Measurements from ENCODE around the gene XIAP. TPM values are rescaled to one million over a fixed set of nuclear protein-coding genes. Genes with fewer than 3 reads are reported as not detected.
A peak's percentile ranks its signal among the peaks of the same experiment; 100 is the strongest.
"Not testable (repeated sequence)": the region's sequence is repeated elsewhere in the genome, so short reads cannot be mapped to it uniquely, and the experiment has no call there.

The XIAP gene
- total and polyA plus RNA-seq, 2 experiments from 2014 or later, result 4.9 to 39.0 TPM

DNA sequence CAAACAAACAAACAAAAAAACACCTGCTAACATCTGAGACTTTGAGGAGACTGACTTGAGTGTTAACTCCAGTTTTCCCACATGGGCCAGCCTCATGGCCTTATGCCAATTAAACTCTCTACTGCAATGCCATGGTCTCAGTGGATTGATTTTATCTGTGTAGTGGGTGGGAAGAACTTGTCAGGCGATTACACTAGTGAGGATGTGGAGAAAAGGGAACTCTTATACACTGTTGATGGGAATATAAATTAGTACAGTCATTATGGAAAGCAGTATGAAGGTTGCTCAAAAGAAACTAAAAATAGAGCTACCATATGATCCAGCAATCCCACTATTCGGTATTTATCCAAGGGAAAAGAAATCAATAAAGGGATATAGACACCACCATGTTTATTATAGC is 12.8 kb upstream of the XIAP start:
- Histone ChIP-seq H3K9me3 (ENCODE audit: low read depth) (no peaks in the 10 kb centered on the region), H3K27me3 (no peaks in the 10 kb centered on the region), H3K4me3 (no peak overlapping the region), H3K36me3 (no peaks in the 10 kb centered on the region), H3K4me1 (ENCODE audit: low read depth) (no peaks in the 10 kb centered on the region), H3K27ac (no peak overlapping the region)
- TF ChIP-seq, protein P1, sequence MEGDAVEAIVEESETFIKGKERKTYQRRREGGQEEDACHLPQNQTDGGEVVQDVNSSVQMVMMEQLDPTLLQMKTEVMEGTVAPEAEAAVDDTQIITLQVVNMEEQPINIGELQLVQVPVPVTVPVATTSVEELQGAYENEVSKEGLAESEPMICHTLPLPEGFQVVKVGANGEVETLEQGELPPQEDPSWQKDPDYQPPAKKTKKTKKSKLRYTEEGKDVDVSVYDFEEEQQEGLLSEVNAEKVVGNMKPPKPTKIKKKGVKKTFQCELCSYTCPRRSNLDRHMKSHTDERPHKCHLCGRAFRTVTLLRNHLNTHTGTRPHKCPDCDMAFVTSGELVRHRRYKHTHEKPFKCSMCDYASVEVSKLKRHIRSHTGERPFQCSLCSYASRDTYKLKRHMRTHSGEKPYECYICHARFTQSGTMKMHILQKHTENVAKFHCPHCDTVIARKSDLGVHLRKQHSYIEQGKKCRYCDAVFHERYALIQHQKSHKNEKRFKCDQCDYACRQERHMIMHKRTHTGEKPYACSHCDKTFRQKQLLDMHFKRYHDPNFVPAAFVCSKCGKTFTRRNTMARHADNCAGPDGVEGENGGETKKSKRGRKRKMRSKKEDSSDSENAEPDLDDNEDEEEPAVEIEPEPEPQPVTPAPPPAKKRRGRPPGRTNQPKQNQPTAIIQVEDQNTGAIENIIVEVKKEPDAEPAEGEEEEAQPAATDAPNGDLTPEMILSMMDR (IDR thresholded peaks at IDR 0.05; ENCODE audit: low read depth, low read length), result no peak
- DNase-seq (ENCODE audit: low read depth in 1 of 2, low spot score in 1 of 2), result no peak

GRCh38 chrX:123849096-123849495 is 10.8 kb upstream of the XIAP start:
- no peaks in the 10 kb centered on the region for H3K4me1 ChIP-seq (ENCODE audit: low read depth)
- H3K27ac ChIP-seq, result no peak overlapping the region
- H3K36me3 ChIP-seq, result no peaks in the 10 kb centered on the region
- DNase-seq (ENCODE audit: low read depth in 1 of 2, low spot score in 1 of 2), result no peak
- H3K9me3 ChIP-seq (ENCODE audit: low read depth), result no peaks in the 10 kb centered on the region
- no peak overlapping the region for H3K4me3 ChIP-seq
- TF ChIP-seq, protein P1 (IDR thresholded peaks at IDR 0.05; ENCODE audit: low read depth, low read length), result no peak
- no peaks in the 10 kb centered on the region for H3K27me3 ChIP-seq

- H3K4me3 ChIP-seq; H3K4me1 ChIP-seq (ENCODE audit: low read depth); H3K9me3 ChIP-seq (ENCODE audit: low read depth); H3K27ac ChIP-seq; H3K27me3 ChIP-seq; DNase-seq (ENCODE audit: low read depth in 1 of 2, low spot score in 1 of 2); H3K36me3 ChIP-seq: not testable (repeated sequence)
Measured at GRCh38 chrX:123849906-123850305, 9.9 kb upstream of the XIAP start.

- Histone ChIP-seq H3K27ac (no peak overlapping the region), H3K4me1 (ENCODE audit: low read depth) (no peaks in the 10 kb centered on the region), H3K9me3 (ENCODE audit: low read depth) (no peaks in the 10 kb centered on the region), H3K4me3 (no peak overlapping the region), H3K27me3 (no peaks in the 10 kb centered on the region), H3K36me3 (no peaks in the 10 kb centered on the region)
- no peak for DNase-seq (ENCODE audit: low read depth in 1 of 2, low spot score in 1 of 2)
- TF ChIP-seq, protein P1 (IDR thresholded peaks at IDR 0.05; ENCODE audit: low read depth, low read length), result no peak
Measured at GRCh38 chrX:123851079-123851478, 8.8 kb upstream of the XIAP start.

GRCh38 chrX:123854329-123854728 is 5.5 kb upstream of the XIAP start:
- H3K36me3 ChIP-seq, result no peaks in the 10 kb centered on the region
- TF ChIP-seq, protein P1 (IDR thresholded peaks at IDR 0.05; ENCODE audit: low read depth, low read length), result no peak

DNA sequence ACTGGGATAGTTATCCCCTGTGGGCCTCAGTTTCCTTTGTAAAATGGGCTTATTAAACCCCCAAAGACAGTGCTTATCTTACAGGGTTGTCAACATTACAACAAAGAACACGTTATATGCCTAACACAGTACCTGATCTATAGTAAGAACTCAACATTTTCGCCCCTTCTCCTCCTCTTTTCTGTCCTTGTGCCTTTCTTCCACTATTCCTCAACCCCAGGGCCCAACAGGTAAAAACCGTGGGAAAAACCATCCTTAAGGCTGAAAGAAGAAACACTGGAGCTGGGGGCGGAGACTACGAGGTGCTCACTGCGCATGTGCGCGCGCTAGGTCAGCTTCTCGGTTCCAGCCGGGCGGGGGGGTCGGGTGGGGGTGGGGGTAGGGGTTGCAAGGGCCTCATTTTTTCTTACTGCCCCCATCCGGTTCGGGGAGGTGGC is 426 bp upstream of the XIAP start:
- Histone ChIP-seq H3K36me3 (no peaks in the 10 kb centered on the region), H3K27ac (peak overlapping the region; percentile 98), H3K27me3 (no peaks in the 10 kb centered on the region), H3K4me3 (peak overlapping the region; percentile 50), H3K4me1 (ENCODE audit: low read depth) (no peaks in the 10 kb centered on the region), H3K9me3 (ENCODE audit: low read depth) (no peaks in the 10 kb centered on the region)
- TF ChIP-seq, protein P1 (IDR thresholded peaks at IDR 0.05; ENCODE audit: low read depth, low read length), result no peak
- DNase-seq (ENCODE audit: low read depth in 1 of 2, low spot score in 1 of 2), result no peak

More at GRCh38 chrX:123854329-123854728, 5.5 kb upstream of the XIAP start:
- Histone ChIP-seq H3K9me3 (ENCODE audit: low read depth) (no peaks in the 10 kb centered on the region), H3K27me3 (no peaks in the 10 kb centered on the region), H3K4me1 (ENCODE audit: low read depth) (no peaks in the 10 kb centered on the region), H3K27ac (no peak overlapping the region), H3K4me3 (no peak overlapping the region)
- peak in 1 of 2 donors; percentile 17 for DNase-seq (ENCODE audit: low read depth in 1 of 2, low spot score in 1 of 2)
